CD4-positive, alpha-beta T cell treated with Interleukin-2 at 100 ng/mL for 4 hours (primary cell): ENCODE data around the gene SYP.
"Not testable (repeated sequence)": the region's sequence is repeated elsewhere in the genome, so short reads cannot be mapped to it uniquely, and the experiment has no call there.

ENCODE experiments used
- DNase-seq: peaks from one replicate; pipeline ENCODE4 v3.0.0-alpha.2; 2020; ENCODE audit warnings: low spot score

Gene SYP

DNA sequence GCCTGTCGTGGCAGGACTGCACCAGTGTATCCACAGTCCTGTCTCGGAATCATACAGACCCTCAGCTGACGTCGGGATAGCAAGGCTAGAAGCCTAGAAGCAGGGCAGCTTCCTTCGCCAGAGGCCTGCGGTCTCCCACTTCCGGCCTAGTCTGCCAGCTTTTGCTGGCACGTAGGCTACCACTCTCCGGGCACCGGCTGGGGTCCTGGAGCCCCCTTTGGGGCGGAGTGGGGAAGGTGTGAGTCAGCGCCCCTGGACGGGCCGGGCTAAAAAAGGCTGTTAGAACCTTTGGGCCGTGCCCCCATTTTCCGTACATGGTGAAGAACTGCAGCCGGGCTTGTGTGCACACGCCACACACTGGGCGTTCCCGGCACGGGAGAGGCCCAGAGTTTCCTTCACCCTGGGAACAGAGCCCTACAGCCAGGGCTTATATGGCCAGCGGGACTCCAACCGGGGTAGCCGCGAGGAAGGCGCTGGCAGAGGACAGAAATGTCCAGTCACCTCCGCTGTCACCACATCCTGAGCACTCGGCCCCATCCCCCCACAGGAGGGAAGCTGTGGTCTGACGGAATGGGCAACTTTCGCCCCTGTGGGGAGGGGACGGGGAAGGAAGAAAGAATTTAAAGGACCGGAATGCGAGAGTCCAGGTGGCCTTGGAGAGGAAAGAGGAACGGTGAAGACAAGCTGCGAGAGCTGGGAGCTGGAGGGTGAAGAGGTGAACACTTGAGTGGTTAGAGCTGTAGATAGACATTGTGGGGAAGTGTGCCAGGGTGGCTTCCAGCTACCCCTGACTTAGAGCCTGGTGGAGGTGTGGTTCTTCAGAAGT, 32.9 kb downstream of the SYP start:
- DNase-seq: peak; percentile 70

DNA sequence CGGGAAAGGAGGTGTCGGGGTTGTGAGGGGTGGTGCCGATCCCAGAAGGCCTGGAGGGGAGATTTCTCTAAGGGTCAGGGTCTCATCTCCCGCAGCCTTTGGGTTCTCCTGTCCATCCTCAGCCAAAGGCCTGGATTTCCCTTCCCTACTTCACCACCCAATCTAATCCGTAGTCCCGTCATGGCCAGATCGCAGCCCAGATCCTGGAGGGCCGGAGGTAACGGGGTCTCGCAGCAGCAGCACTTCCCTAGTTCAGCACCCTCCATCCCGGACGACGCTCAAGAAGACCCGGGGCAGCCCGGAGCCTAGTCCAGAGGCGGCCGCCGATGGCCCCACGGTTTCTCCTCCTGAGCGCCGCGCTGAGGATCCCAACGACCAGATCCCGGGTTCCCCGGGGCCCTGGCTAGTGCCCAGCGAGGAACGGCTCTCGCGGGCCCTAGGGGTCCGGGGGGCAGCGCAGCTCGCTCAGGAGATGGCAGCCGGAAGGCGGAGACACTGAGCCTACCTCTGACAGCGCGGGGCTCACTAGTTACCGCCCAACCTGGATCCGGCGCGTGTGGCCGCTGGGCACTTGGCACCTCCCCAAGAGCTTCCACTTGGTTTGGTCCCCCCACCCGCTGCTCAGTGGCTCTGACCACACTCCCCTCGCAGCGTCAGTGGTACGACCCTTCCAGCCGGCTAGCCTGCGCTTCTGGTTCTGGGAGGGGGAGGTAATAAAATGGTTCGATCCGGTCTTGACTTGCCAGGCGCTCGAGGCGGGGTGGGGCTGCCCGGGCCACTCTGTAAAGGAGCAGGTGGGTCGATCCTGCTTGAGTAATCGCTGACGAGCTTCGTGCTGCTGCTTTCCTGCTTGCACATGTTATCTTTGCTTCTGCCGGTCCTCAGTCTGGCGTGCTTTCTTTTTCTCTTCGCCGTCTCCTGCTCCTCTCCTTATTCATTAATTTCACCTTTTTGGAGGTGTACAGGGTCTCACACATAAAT, 33.8 kb downstream of the SYP start:
- DNase-seq: peak; percentile 78

DNA sequence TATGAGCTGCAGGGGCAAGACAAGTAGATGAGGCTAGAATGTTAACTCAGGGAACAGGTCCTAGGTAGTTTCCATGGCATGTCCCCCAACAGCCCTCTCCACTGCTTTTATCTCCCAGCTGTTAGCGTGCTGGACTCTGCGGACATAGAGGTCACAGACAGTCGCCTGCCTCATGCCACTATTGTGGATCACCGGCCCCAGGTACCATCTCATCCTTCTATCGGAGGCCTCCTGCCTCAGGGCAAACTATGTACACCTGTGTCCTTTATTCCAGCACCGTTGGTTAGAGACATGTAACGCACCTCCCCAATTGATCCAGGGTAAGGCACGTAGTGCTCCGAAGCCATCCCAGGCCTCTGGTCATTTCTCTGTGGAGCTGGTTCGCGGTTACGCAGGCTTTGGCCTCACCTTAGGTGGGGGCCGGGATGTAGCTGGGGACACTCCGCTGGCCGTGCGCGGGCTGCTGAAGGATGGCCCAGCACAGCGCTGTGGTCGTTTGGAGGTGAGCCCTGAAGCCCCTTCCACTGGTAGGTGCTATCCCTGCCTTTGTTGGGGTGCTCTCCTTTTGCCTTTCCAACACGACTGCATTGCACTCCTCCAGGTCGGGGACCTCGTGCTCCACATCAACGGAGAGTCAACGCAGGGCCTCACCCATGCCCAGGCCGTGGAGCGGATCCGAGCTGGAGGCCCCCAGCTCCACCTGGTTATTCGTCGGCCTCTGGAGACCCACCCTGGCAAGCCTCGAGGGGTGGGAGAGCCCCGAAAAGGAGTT, 35.2 kb downstream of the SYP start:
- no peak for DNase-seq

DNA sequence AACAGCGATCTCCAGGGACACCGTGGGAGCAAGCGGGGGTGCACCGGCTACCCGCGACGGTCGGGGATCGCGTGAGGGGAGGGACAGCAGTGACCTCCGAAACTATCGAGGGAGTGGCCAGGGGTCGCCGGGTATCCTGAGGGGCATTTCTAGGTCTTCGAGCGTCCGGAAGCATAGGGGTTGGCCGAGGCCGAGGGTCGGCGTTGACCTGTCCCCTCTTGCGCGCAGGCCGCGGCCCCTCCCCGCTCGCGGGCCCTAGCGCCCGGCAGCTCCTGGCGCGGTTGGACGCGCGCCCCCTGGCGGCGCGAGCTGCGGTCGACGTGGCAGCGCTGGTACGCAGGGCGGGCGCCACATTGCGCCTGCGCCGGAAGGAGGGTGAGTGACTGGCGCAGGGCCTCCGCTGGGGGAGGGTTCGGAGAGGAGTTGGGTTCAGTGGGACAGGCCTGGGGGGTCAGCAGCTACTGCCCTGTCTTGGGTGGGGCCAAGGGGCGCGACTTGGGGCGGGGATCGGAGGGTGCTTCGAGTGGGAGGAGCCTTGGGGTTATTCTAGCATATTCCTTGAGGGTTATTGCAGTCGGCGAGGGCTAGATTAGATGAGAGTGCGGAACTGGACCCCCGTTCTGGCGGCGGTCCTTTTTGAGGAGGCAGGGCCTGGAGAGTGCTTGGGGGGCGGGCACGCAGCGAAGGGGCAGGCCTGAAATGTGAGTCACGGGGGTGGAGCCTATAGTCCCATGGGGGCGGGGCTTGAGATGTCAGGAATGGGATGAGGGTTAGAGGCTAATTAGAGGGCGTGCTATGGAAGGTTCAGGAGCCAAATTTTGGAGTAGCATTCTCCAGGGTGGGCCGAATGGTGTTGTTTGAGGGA, 36.2 kb downstream of the SYP start:
- peak; percentile 84 for DNase-seq

DNA sequence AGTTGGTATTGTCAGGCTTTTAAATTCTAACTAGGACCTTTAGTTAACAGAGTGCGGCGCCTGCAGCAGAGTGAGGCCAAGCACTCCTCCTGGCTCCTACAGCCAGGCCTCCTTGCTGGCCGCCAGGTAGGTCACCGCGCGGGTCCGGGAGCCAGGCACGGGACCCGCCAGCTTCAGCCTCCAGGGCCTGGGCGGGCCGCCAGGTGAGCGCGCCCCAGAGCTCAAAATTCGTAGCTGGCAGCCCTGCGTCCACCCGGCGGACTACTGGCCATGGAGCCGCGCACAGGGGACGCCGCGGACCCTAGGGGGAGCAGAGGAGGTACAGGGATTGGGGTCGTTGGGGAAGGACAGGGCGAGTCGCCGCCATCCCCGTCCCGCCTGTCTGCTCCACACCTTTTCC, 37.4 kb downstream of the SYP start, which contains the start of gene MAGIX:
MAGIX (plus strand) TSS at position 139 of the 400 bp plus-strand sequence; CDS start at position 271, 132 bp downstream.
- no peak for DNase-seq

DNA sequence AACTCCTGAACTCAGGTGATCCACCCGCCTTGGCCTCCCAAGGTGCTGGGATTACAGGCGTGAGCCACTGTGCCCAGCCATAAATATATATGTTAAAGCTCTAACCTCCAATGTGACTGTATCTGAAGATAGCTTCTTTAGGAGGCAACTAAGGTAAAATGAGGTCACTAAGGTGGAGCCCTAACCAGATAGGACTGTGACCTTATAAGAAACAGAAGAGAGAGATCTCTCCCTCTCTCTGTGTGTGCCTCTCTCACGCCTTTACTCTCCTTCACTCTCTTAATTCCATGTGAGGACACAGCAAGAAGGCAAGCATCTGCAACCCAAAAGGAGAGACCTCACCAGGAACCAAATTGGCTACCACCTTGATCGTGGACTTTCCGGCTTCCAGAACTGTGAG, 38.4 kb downstream of the SYP start:
- no peak for DNase-seq

DNA sequence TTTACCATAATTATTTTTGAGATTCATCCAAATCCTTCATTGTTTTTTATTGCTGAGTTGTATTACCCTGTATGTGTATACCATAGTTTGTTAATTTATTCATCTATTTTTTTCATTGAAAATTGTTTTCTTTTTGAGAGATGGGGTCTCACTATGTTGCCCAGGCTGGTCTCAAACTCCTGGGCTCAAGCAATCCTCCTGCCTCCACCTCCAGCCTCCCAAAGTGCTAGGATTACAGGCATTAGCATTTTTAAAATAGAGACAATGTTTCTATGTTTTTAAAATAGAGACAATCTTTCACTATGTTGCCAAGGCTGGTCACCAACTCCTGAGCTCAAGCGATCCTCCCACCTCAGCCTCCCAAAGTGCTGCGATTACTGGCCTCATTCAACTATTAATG, 39.1 kb downstream of the SYP start:
- no peak for DNase-seq

DNA sequence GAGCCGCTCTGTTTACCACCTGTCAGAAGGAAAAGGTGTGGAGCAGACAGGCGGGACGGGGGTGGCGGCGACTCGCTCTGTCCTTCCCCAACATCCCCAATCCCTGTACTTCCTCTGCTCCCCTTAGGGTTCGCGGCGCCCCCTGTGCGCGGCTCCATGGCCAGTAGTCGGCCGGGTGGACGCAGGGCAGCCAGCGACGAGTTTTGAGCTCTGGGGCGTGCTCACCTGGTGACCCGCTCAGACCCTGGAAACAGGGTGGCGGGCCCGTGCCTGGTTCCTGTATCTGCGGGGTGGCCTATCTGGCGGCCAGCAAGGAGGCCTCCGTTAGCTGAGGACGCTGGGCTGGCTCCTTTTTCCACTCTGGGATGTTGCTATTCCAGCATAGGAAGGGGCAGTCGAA, 42.8 kb downstream of the SYP start:
- DNase-seq: no peak

DNA sequence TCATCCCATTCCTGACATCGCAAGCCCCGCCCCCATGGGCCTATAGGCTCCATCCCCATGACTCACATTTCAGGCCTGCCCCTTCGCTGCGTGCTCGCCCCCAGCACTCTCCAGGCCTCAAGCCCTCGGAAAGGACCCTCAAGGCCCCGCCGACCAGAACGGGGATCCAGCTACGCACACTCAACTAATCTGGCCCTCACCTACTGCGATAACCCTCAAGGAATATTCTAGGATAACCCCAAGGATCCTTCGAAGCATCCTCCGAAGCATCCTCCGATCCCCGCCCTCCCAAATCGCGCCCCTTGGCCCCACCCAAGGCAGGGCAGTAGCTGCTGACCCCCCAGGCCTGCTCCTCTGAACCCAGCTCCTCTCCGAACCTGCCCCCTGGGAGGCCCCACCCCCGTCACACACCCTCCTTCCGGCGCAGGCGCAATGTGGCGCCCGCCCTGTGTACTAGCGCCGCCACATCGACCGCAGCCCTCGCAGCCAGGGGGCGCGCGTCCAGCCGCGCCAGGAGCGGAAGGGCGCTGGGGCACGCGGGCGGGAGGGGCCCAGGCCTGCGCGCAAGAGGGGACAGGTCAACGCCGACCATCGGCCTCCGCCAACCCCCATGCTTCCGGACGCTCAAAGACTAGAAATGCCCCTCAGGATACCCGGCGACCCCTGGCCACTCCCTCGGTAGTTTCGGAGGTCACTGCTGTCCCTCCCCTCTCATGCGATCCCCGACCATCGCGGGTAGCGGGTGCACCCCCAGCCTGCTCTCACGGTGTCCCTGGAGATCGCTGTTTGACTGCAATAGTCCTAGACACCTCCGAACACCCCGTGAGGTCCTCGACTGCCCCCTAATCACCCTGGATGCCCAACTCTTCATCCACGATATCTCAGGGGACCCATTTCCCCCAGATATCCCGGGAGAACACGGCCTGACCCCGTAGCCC, 43.8 kb downstream of the SYP start:
- peak; percentile 87 for DNase-seq

DNA sequence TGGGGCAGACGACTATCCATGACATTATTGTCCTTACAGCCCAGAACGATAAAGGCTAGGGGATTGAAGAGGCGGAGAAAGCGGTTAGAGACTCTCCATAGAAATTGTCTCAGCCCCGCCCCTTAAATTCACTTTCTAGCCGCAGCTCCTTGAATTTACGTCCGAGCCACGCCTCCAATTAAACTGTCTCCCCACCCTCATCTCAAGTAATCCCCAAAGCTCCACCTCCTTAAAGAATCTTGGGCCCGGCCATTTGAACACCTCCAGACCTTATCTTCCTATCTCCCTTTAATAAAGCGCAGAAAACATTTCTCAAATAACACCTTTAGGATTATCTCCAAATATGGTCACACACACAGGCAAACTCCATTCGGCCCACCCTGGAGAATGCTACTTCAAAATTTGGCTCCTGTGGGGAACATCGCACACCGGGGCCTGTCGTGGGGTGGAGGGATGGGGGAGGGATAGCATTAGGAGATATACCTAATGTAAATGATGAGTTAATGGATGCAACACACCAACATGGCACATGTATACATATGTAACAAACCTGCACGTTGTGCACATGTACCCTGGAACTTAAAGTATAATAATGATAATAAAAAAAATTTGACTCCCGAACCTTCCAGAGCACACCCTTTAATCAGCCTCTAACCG, 44.6 kb downstream of the SYP start:
- peak; percentile 46 for DNase-seq

DNA sequence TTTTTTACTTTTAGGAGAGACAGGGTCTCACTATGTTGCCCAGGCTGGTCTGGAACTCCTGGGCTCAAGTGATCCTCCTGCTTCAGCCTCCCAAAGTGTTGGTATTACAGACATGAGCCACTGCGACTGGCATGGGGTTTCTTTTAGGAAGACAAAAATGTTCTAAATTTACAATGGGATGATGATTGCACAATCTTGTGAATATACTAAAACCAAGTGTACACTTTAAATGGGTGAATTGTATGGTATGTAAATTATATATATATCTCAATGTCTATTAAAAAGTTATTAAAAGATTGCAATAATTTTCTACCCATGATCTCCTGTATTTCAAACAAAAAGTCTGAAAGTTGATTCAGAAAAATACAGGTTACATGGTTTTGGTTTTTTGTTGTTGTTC, 46.5 kb downstream of the SYP start:
- no peak for DNase-seq

DNA sequence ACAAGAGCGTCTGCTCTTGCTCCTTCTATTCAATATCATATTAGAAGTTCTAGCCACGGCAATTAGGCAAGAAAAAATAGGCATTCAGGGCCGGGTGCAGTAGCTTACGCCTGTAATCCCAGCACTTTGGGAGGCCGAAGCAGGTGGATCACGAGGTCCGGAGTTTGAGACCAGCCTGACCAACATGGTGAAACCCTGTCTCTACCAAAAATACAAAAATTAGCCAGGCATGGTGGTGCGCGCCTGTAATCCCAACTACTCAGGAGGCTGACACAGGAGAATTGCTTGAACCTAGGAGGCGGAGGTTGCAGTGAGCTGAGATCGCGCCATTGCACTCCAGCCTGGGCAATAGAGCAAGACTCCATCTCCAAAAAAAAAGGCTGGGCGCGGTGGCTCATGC, 50.7 kb downstream of the SYP start:
- DNase-seq: not testable (repeated sequence)

DNA sequence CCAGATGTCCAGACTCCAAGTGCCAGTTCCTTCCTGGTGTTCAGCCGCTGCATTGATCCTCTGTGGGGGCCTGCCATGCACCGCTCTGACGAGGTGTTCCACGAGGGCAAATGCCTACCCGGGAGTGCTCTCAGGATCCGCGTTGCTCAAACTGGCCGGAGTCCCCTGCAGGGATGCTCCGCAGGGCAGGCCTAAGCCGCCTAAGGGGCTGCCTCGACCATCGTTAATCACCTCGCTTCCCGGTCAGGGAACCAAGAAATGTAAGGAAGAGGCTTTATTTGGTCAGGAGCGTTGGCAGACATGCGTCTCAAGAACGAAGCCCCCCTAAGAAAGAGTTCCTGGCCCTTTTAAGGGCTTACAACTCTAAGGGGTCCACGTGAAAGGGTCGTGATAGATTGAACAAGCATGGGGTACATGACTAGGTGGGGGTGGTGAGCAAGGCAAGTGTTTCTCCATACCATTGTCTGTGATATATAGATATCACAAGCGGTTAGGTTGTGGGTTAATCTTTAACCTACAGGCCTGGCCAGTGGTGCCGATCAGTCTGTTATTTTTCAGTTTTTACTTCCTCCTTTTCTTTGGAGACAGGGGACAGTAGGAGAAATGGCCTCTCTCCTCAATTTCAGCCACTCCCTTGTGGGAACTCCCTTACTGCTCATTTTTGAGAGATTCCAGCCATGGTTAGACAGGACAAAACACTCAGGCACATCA, 51.4 kb downstream of the SYP start:
- not testable (repeated sequence) for DNase-seq

DNA sequence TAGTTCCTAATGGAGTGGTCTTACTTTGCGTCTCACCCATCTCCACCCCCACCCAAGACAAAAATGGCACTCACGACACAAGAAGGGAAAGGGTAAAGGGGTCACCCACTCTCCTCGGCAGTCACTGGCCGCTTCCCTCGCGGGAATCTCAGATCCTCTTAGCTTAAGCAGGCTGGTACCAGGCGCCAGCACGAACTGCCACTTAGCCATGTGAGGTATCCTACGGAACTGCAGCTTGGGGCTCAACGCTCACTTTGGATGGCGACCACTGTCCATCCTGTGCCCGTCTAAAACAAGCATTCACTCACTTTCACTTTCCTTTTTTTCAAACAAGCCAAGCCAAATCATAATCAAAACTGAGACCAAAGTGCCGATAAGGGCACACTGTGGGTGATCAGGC, 52.1 kb downstream of the SYP start:
- no peak for DNase-seq

DNA sequence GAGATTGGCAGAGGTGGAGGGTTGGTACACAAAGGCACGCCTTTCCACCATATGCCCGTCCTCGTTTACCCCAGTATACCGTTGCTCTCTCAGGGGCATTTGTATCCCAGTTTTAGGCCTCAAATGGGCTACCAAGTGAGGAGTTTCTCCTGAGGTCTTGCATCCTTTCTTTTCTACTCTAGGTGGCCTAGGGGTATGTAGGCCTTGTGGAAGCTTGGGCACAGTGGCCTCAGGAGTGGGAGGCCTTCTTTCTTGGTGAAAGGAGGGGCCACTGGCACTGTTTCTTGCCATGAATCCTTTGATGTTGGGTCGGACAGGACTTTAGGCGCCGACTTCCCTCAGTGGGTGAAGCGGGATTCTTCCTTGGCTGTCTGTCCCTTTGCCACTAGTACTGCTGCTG, 52.7 kb downstream of the SYP start:
- no peak for DNase-seq

DNA sequence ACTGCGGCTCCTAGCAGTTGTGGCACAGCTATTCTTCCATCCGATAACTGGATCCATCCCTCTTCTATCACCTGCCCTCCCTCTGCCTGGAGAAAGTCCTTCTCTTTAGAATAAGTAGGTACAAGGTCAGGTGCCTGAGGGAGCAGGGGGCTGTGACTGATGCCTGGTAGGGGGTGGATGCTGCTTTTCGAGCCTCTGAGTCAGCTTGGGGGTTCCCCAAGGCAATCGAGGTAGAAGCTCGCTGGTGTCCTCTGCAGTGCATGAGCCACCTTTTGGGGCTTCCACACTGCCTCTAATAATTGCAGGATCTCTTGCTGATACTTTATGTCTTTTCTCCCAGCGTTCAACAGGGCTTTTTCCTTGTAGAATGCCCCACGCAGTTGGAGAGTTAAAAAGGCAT, 56.8 kb downstream of the SYP start:
- DNase-seq: not testable (repeated sequence)

DNA sequence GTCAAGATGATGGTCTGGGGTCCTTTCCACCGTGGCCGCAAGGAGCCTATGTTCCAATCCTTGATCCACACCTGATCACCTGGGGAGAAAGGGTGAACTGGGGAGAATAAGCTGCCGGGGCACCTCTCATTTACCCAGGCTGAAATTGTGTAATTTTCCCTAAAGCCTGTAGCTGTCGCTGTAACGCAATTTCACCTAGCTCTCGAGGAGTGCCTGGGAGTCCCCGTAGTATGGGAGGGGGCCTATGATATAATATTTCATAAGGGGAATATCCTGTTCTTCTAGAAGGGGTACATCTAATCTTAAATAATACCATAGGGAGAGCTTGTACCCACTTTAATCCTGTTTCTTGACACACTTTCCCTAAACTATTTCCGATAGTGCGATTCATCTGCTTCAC, 57.7 kb downstream of the SYP start:
- not testable (repeated sequence) for DNase-seq

DNA sequence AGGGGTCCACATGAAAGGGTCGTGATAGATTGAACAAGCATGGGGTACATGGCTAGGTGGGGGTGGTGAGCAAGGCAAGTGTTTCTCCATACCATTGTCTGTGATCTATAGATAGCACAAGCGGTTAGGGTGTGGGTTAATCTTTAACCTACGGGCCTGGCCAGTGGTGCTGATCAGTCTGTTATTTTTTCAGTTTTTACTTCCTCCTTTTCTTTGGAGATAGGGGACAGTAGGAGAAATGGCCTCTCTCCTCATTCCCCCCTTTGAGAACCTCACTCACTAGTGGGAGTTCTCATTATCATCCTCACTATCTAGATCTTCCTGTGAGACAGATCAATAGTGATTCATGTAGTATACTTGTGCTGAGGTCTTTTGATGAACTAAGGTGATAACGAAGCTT, 60.3 kb downstream of the SYP start:
- no peak for DNase-seq
